Karpas-422 (cell line): ENCODE data around the gene MLC1. TPM values are rescaled to one million over a fixed set of nuclear protein-coding genes. Genes with fewer than 3 reads are reported as not detected.

Experiments
- DNase-seq: peaks from one replicate; pipeline ENCODE4 v3.0.0-alpha.2; 2015
- H2AFZ ChIP-seq: fragments of 200-600 bp; sonication (generic); 2 replicates; pipeline ENCODE4 v1.6.1; 2014; ENCODE audit warnings: antibody characterized with exemption, low read length, mixed read lengths
- H3K27ac ChIP-seq: fragments of 200-600 bp; sonication (generic); 2 replicates; pipeline ENCODE4 v1.5.1; 2014; ENCODE audit warnings: mild to moderate bottlenecking, low read length, moderate library complexity
- H3K27me3 ChIP-seq: fragments of 200-600 bp; sonication (generic); 2 replicates; pipeline ENCODE4 v1.6.1; 2014; ENCODE audit warnings: low read length, mixed read lengths
- H3K36me3 ChIP-seq: fragments of 200-600 bp; sonication (generic); 2 replicates; pipeline ENCODE4 v1.6.1; 2014; ENCODE audit warnings: low read length, mixed read lengths; ENCODE audit not compliant: insufficient read depth
- H3K4me1 ChIP-seq: fragments of 200-600 bp; sonication (generic); 2 replicates; pipeline ENCODE4 v1.6.1; 2014; ENCODE audit warnings: mild to moderate bottlenecking, low read length, mixed read lengths
- H3K4me2 ChIP-seq: fragments of 200-600 bp; sonication (generic); 2 replicates; pipeline ENCODE4 v1.6.1; 2014; ENCODE audit warnings: low read length, low read depth, mild to moderate bottlenecking; ENCODE audit not compliant: poor library complexity, severe bottlenecking
- H3K4me3 ChIP-seq: fragments of 200-600 bp; sonication (generic); 2 replicates; pipeline ENCODE4 v1.5.1; 2014; ENCODE audit warnings: mild to moderate bottlenecking, antibody characterized with exemption, low read length, mixed read lengths
- H3K79me2 ChIP-seq: fragments of 200-600 bp; sonication (generic); 2 replicates; pipeline ENCODE4 v1.6.1; 2014; ENCODE audit warnings: mild to moderate bottlenecking, low read length, mixed read lengths
- H3K9ac ChIP-seq: fragments of 200-600 bp; sonication (generic); 2 replicates; pipeline ENCODE4 v1.6.0; 2014; ENCODE audit warnings: low read length
- H3K9me2 ChIP-seq: fragments of 200-600 bp; sonication (generic), shearing (Covaris generic); replicated peaks from 2 replicates; pipeline ENCODE4 v1.6.0; 2014; ENCODE audit warnings: mild to moderate bottlenecking, low read length, moderate library complexity; ENCODE audit not compliant: insufficient read depth
- H3K9me3 ChIP-seq: fragments of 300-700, 200-600 bp; sonication (generic); 2 replicates; pipeline ENCODE4 v1.6.1; 2014; ENCODE audit warnings: low read length, mixed read lengths
- H4K20me1 ChIP-seq: fragments of 200-600 bp; sonication (generic); 2 replicates; pipeline ENCODE4 v1.6.1; 2014; ENCODE audit warnings: mild to moderate bottlenecking, antibody characterized with exemption, low read length, low read depth; ENCODE audit not compliant: insufficient read depth
- total RNA-seq: library from RNA; depleted of rRNA; stranded (reverse); fragments of >200 nt; shearing (Covaris generic); gene quantifications from 2 replicates; pipeline ENCODE4 v1.2.3, GENCODE V29; 2014; ENCODE audit warnings: low replicate concordance

MLC1 gene
- total RNA-seq, 1 experiment from 2014 or later = not detected

GRCh38 chr22:50119169-50119767 is 34.0 kb upstream of the MLC1 start:
- H3K9ac ChIP-seq = no peak overlapping the region
- H3K4me1 ChIP-seq = no peaks in the 10 kb centered on the region
- H3K9me2 ChIP-seq = no peaks in the 10 kb centered on the region
- H4K20me1 ChIP-seq = no peaks in the 10 kb centered on the region
- no peaks in the 10 kb centered on the region for H3K79me2 ChIP-seq
- no peak for DNase-seq
- no peak overlapping the region for H2AFZ ChIP-seq
- H3K36me3 ChIP-seq = no peaks in the 10 kb centered on the region
- H3K4me2 ChIP-seq = no peak overlapping the region
- H3K27me3 ChIP-seq = peaks cover 2% of the 10 kb centered on the region; the same call in 1 of the 2 replicates
- no peaks in the 10 kb centered on the region for H3K9me3 ChIP-seq
- no peak overlapping the region for H3K27ac ChIP-seq
- no peak overlapping the region for H3K4me3 ChIP-seq

- Histone ChIP-seq H3K9me3 (no peaks in the 10 kb centered on the region), H3K36me3 (no peaks in the 10 kb centered on the region), H3K9me2 (no peaks in the 10 kb centered on the region), H3K4me1 (no peaks in the 10 kb centered on the region), H3K27me3 (peaks cover 2% of the 10 kb centered on the region; the same call in 1 of the 2 replicates), H2AFZ (no peak overlapping the region), H3K27ac (no peak overlapping the region), H3K4me2 (no peak overlapping the region), H3K4me3 (no peak overlapping the region), H3K9ac (no peak overlapping the region), H3K79me2 (no peaks in the 10 kb centered on the region), H4K20me1 (no peaks in the 10 kb centered on the region)
- no peak for DNase-seq
Measured at GRCh38 chr22:50118557-50119168, 33.4 kb upstream of the MLC1 start.

GRCh38 chr22:50118129-50118528 is 32.9 kb upstream of the MLC1 start:
- Histone ChIP-seq H3K9me2 (no peaks in the 10 kb centered on the region), H3K9ac (no peak overlapping the region), H2AFZ (no peak overlapping the region), H3K4me1 (no peaks in the 10 kb centered on the region), H3K9me3 (no peaks in the 10 kb centered on the region), H3K36me3 (no peaks in the 10 kb centered on the region), H3K4me2 (no peak overlapping the region), H4K20me1 (no peaks in the 10 kb centered on the region), H3K79me2 (no peaks in the 10 kb centered on the region), H3K27me3 (peaks cover 2% of the 10 kb centered on the region; the same call in 1 of the 2 replicates), H3K4me3 (no peak overlapping the region), H3K27ac (no peak overlapping the region)
- no peak for DNase-seq

- H3K4me2 ChIP-seq = no peak overlapping the region
- no peaks in the 10 kb centered on the region for H3K4me1 ChIP-seq
- H3K27me3 ChIP-seq = peaks cover 2% of the 10 kb centered on the region; the same call in 1 of the 2 replicates
- H3K36me3 ChIP-seq = no peaks in the 10 kb centered on the region
- no peaks in the 10 kb centered on the region for H3K79me2 ChIP-seq
- no peaks in the 10 kb centered on the region for H3K9me2 ChIP-seq
- no peak overlapping the region for H3K4me3 ChIP-seq
- H3K9ac ChIP-seq = no peak overlapping the region
- no peak overlapping the region for H2AFZ ChIP-seq
- no peaks in the 10 kb centered on the region for H4K20me1 ChIP-seq
- H3K27ac ChIP-seq = no peak overlapping the region
- no peaks in the 10 kb centered on the region for H3K9me3 ChIP-seq
- no peak for DNase-seq
Measured at GRCh38 chr22:50117168-50117762, 32.0 kb upstream of the MLC1 start.

- Histone ChIP-seq H4K20me1 (no peaks in the 10 kb centered on the region), H3K4me2 (no peak overlapping the region), H3K4me3 (no peak overlapping the region), H3K9me3 (no peaks in the 10 kb centered on the region), H3K27ac (no peak overlapping the region), H2AFZ (no peak overlapping the region), H3K9me2 (no peaks in the 10 kb centered on the region), H3K27me3 (peaks cover 2% of the 10 kb centered on the region; the same call in 1 of the 2 replicates), H3K36me3 (no peaks in the 10 kb centered on the region), H3K4me1 (no peaks in the 10 kb centered on the region), H3K9ac (no peak overlapping the region), H3K79me2 (no peaks in the 10 kb centered on the region)
- no peak for DNase-seq
Measured at GRCh38 chr22:50115693-50116092, 30.5 kb upstream of the MLC1 start.

GRCh38 chr22:50114221-50115021 is 29.2 kb upstream of the MLC1 start:
- H4K20me1 ChIP-seq = no peaks in the 10 kb centered on the region
- H3K27ac ChIP-seq = no peak overlapping the region
- DNase-seq = no peak
- no peaks in the 10 kb centered on the region for H3K4me1 ChIP-seq
- no peak overlapping the region for H3K4me2 ChIP-seq
- no peaks in the 10 kb centered on the region for H3K36me3 ChIP-seq
- H3K9me2 ChIP-seq = no peaks in the 10 kb centered on the region
- H3K79me2 ChIP-seq = no peaks in the 10 kb centered on the region
- no peak overlapping the region for H3K4me3 ChIP-seq
- H3K27me3 ChIP-seq = no peaks in the 10 kb centered on the region
- no peak overlapping the region for H3K9ac ChIP-seq
- H3K9me3 ChIP-seq = no peaks in the 10 kb centered on the region
- no peak overlapping the region for H2AFZ ChIP-seq

GRCh38 chr22:50112151-50113118 is 27.2 kb upstream of the MLC1 start:
- Histone ChIP-seq H3K4me2 (no peak overlapping the region), H3K4me3 (no peak overlapping the region), H3K27ac (no peak overlapping the region), H4K20me1 (no peaks in the 10 kb centered on the region), H3K79me2 (no peaks in the 10 kb centered on the region), H3K4me1 (no peaks in the 10 kb centered on the region), H3K9ac (no peak overlapping the region), H3K27me3 (no peaks in the 10 kb centered on the region), H2AFZ (no peak overlapping the region), H3K36me3 (no peaks in the 10 kb centered on the region), H3K9me3 (no peaks in the 10 kb centered on the region), H3K9me2 (no peaks in the 10 kb centered on the region)
- no peak for DNase-seq
